Karpas-422 (cell line): Measurements from ENCODE around the gene PRSS58. TPM values are rescaled to one million over a fixed set of nuclear protein-coding genes. Genes with fewer than 3 reads are reported as not detected.

Experiments
- DNase-seq: peaks from one replicate; pipeline ENCODE4 v3.0.0-alpha.2; 2015
- H2AFZ ChIP-seq: fragments of 200-600 bp; sonication (generic); 2 replicates; pipeline ENCODE4 v1.6.1; 2014; ENCODE audit warnings: antibody characterized with exemption, low read length, mixed read lengths
- H3K27ac ChIP-seq: fragments of 200-600 bp; sonication (generic); 2 replicates; pipeline ENCODE4 v1.5.1; 2014; ENCODE audit warnings: mild to moderate bottlenecking, low read length, moderate library complexity
- H3K27me3 ChIP-seq: fragments of 200-600 bp; sonication (generic); 2 replicates; pipeline ENCODE4 v1.6.1; 2014; ENCODE audit warnings: low read length, mixed read lengths
- H3K36me3 ChIP-seq: fragments of 200-600 bp; sonication (generic); 2 replicates; pipeline ENCODE4 v1.6.1; 2014; ENCODE audit warnings: low read length, mixed read lengths; ENCODE audit not compliant: insufficient read depth
- H3K4me1 ChIP-seq: fragments of 200-600 bp; sonication (generic); 2 replicates; pipeline ENCODE4 v1.6.1; 2014; ENCODE audit warnings: mild to moderate bottlenecking, low read length, mixed read lengths
- H3K4me2 ChIP-seq: fragments of 200-600 bp; sonication (generic); 2 replicates; pipeline ENCODE4 v1.6.1; 2014; ENCODE audit warnings: low read length, low read depth, mild to moderate bottlenecking; ENCODE audit not compliant: poor library complexity, severe bottlenecking
- H3K4me3 ChIP-seq: fragments of 200-600 bp; sonication (generic); 2 replicates; pipeline ENCODE4 v1.5.1; 2014; ENCODE audit warnings: mild to moderate bottlenecking, antibody characterized with exemption, low read length, mixed read lengths
- H3K79me2 ChIP-seq: fragments of 200-600 bp; sonication (generic); 2 replicates; pipeline ENCODE4 v1.6.1; 2014; ENCODE audit warnings: mild to moderate bottlenecking, low read length, mixed read lengths
- H3K9ac ChIP-seq: fragments of 200-600 bp; sonication (generic); 2 replicates; pipeline ENCODE4 v1.6.0; 2014; ENCODE audit warnings: low read length
- H3K9me2 ChIP-seq: fragments of 200-600 bp; sonication (generic), shearing (Covaris generic); replicated peaks from 2 replicates; pipeline ENCODE4 v1.6.0; 2014; ENCODE audit warnings: mild to moderate bottlenecking, low read length, moderate library complexity; ENCODE audit not compliant: insufficient read depth
- H3K9me3 ChIP-seq: fragments of 300-700, 200-600 bp; sonication (generic); 2 replicates; pipeline ENCODE4 v1.6.1; 2014; ENCODE audit warnings: low read length, mixed read lengths
- H4K20me1 ChIP-seq: fragments of 200-600 bp; sonication (generic); 2 replicates; pipeline ENCODE4 v1.6.1; 2014; ENCODE audit warnings: mild to moderate bottlenecking, antibody characterized with exemption, low read length, low read depth; ENCODE audit not compliant: insufficient read depth
- small RNA-seq: library from RNA; depleted of rRNA; stranded (forward); fragments of <200 nt; gene quantifications from one replicate; pipeline ENCODE3, GENCODE V24; 2014
- total RNA-seq: library from RNA; depleted of rRNA; stranded (reverse); fragments of >200 nt; shearing (Covaris generic); gene quantifications from 2 replicates; pipeline ENCODE4 v1.2.3, GENCODE V29; 2014; ENCODE audit warnings: low replicate concordance; rRNA removed

The PRSS58 gene
- total RNA-seq, 1 experiment from 2014 or later, result not detected

DNA sequence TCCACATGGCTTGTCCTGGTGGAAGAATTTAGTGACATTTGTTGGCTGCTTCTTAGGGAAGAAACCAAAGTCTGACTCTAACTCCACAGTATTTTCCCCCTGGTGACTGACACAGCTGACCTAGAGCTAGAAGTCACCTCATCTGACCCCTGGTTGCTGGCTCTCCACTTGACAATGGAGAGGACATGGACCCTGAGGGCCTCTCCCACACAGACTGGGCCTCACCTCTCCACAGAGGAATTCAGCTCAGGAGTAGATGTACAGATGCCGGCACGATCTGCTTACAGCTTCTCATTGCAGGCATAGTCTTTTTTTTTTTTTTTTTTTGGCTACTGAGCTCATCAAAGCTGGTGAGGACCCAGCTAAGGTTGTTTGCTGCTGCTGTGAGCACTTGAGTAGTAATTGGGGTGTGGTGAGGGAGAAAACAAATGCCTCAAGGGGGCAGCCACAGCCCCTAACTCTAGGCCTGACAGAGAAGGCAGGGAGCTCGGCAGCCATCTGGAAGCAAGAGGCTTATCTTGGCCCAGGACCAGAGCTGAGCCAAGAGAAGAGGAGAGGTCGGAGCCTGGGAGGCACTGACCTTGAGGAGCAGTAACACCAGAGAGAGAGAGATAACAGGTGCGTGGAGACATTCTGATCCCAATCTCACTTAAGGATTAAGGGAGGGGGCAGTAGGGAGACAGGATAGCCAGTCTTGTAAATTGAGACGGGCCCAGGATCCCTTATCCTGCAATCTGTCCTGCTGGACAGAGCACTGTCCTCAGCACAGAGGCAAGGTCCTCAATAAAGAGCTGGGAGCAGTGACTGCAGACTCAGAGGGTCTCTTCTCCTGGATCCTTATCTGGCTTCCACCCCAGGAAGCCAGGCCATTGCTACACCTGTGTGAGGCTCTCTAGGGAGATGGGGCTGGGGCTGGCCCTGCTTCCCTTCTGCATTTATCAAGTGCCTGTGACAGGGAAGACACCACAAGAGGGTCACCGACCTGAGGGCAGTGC is 9.4 kb downstream of the PRSS58 start:
- Histone ChIP-seq H3K4me3 (no peak overlapping the region), H3K9ac (no peak overlapping the region), H3K4me2 (no peak overlapping the region), H3K9me2 (no peaks in the 10 kb centered on the region), H2AFZ (no peak overlapping the region), H3K79me2 (no peaks in the 10 kb centered on the region), H3K4me1 (no peaks in the 10 kb centered on the region), H3K36me3 (no peaks in the 10 kb centered on the region), H4K20me1 (no peaks in the 10 kb centered on the region), H3K27ac (no peak overlapping the region), H3K9me3 (no peaks in the 10 kb centered on the region), H3K27me3 (no peaks in the 10 kb centered on the region)
- no peak for DNase-seq

DNA sequence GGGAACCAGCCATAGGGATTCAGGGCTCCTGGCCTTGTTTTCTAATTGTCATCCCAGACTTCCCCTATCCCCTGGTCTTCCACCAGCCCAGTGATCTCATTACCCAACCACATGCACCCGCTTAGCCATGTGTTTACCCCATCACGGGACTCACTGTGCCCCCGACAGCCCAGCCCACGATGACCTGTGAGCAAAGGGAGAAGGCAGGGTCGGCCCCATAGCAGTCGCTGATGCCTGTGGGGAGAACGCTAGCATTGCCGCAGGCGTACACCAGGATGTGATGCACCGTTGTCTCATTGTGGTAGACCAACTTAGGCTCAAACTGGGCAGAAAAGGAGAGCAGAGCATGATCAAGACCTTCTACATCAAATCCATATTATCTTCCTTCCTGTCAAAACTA is 14.0 kb downstream of the PRSS58 start:
- Histone ChIP-seq H3K27ac (no peak overlapping the region), H3K9me2 (no peaks in the 10 kb centered on the region), H3K36me3 (no peaks in the 10 kb centered on the region), H2AFZ (no peak overlapping the region), H3K9me3 (no peaks in the 10 kb centered on the region), H3K9ac (no peak overlapping the region), H3K4me1 (no peaks in the 10 kb centered on the region), H3K4me2 (no peak overlapping the region), H3K27me3 (no peaks in the 10 kb centered on the region), H4K20me1 (no peaks in the 10 kb centered on the region), H3K79me2 (no peaks in the 10 kb centered on the region), H3K4me3 (no peak overlapping the region)
- DNase-seq, result no peak

DNA sequence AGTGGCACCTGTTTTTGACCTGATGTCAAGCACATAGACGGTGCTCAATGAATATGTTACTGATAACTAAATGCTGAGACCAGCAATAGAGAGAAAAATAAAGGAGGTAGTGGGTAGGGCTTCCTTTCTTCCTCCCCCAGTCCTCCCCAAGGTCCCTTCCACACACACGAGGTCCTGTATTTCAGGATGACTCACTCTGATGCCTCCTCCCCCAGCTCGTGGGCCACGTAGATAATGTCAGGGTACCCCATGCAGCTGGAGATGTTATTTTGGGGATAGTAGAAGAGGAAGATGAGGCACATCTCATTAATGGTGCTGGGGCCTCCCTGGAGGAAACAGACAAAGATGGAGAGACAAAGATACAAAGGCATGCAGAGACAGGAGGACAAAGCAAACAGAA is 17.3 kb downstream of the PRSS58 start:
- Histone ChIP-seq H3K4me3 (no peak overlapping the region), H3K36me3 (no peaks in the 10 kb centered on the region), H3K9ac (no peak overlapping the region), H2AFZ (no peak overlapping the region), H3K4me1 (no peaks in the 10 kb centered on the region), H3K4me2 (no peak overlapping the region), H3K27me3 (no peaks in the 10 kb centered on the region), H3K9me2 (no peaks in the 10 kb centered on the region), H3K79me2 (no peaks in the 10 kb centered on the region), H3K9me3 (no peaks in the 10 kb centered on the region), H4K20me1 (no peaks in the 10 kb centered on the region), H3K27ac (no peak overlapping the region)
- DNase-seq, result no peak

DNA sequence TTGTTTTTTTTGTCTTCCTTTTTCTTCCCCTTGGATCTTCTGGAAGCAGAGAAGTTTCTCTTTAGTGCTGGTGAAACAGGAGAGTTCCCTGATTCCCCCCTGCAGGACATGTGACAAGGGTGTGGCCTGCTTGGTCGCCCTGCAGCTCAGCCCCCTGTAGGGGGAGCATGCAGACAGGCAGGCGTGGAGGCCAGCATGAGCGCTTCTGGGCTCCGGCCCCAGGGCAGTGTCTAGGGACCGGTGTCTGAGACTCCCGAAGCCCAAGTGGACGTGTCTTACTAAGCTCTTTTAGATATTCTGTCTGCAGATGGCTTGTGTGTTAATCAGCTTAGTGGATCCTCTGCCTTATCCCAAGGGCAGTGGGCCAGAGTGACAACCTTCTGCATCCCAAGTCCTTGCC is 26.1 kb downstream of the PRSS58 start:
- no peaks in the 10 kb centered on the region for H3K36me3 ChIP-seq
- no peaks in the 10 kb centered on the region for H4K20me1 ChIP-seq
- no peaks in the 10 kb centered on the region for H3K27me3 ChIP-seq
- H3K9ac ChIP-seq, result no peak overlapping the region
- H3K4me1 ChIP-seq, result no peaks in the 10 kb centered on the region
- DNase-seq, result peak; percentile 59
- H3K27ac ChIP-seq, result no peak overlapping the region
- H3K4me2 ChIP-seq, result no peak overlapping the region
- no peaks in the 10 kb centered on the region for H3K79me2 ChIP-seq
- no peak overlapping the region for H3K4me3 ChIP-seq
- no peaks in the 10 kb centered on the region for H3K9me3 ChIP-seq
- no peak overlapping the region for H2AFZ ChIP-seq
- no peaks in the 10 kb centered on the region for H3K9me2 ChIP-seq

DNA sequence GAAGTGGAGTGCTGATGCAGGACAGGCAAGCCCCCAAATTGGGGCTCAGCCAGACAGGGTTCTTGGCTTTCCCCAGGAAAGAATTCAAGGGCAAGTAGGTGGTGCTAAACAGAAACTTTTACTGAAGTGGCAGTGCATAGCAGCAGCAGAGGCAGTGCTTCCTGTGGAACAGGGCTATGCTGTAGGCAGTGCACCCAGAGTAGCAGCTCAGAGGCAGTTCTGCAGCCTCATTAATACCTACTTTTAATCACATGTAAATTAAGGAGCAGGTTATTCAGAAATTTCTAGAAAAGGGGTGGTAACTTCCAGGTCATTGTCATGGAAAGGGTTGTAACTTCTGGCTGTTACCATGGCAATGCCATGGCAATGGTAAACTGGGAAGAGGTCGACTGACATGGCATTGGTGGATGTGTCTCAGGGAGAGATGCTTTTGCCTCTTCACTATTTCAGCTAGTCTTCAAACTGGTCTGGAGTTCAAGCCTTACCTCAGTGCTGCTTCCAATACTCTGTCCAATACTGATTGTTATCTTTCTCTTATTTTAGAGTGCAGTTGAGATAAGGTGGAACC is 29.2 kb downstream of the PRSS58 start:
- H3K4me1 ChIP-seq, result no peaks in the 10 kb centered on the region
- H3K4me3 ChIP-seq, result no peak overlapping the region
- no peak overlapping the region for H2AFZ ChIP-seq
- no peak for DNase-seq
- no peaks in the 10 kb centered on the region for H4K20me1 ChIP-seq
- H3K9me2 ChIP-seq, result no peaks in the 10 kb centered on the region
- no peaks in the 10 kb centered on the region for H3K36me3 ChIP-seq
- H3K27me3 ChIP-seq, result no peaks in the 10 kb centered on the region
- H3K27ac ChIP-seq, result no peak overlapping the region
- H3K79me2 ChIP-seq, result no peaks in the 10 kb centered on the region
- H3K9ac ChIP-seq, result no peak overlapping the region
- no peaks in the 10 kb centered on the region for H3K9me3 ChIP-seq
- H3K4me2 ChIP-seq, result no peak overlapping the region

Small RNAs within 50 kb of the gene (small RNA-seq; reads per million reads assigned to genes)
- not detected for gene TRBV1

Other genes starting within 250 kb of the PRSS58 start
- gene MGAM2, start 146.3 kb downstream of the PRSS58 start, total RNA-seq, result not detected in 2 replicates